HG03378 (cell line): Measurements from ENCODE around the gene MOB1B.
"Not testable (repeated sequence)": the region's sequence is repeated elsewhere in the genome, so short reads cannot be mapped to it uniquely, and the experiment has no call there.

Experiments used
- ATAC-seq: cut with Tn5 transposase; IDR thresholded peaks from one replicate; pipeline ENCODE4 v1.9.1; 2021; ENCODE audit warnings: mild to moderate bottlenecking, moderate library complexity; ENCODE audit not compliant: unreplicated experiment

The MOB1B gene

DNA sequence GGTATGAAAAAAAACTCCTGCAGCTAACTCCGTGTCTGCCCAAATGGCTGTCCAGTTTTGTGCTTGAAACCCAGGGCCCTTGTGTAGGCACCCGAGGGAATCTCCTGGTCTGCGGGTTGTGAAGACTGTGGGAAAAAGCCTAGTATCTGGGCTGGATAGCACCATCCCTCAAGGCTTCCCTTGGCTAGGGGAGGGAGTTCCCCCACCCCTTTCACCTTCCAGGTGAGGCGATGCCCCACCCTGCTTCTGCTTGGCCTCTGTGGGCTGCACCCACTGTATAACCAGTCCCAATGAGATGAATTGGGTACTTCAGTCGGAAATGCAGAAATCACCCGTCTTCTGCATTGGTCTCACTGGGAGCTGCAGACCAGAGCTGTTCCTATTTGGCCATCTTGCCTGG lies 102.9 kb downstream of the MOB1B start:
- ATAC-seq, result not testable (repeated sequence)

GRCh38 chr4:71006203-71006907 lies 104.2 kb downstream of the MOB1B start:
- ATAC-seq, result peak; percentile 87

- ATAC-seq, result no peak
These were observed 106.0 kb downstream of the MOB1B start for GRCh38 chr4:71008196-71008595.

GRCh38 chr4:71009086-71009485 lies 106.9 kb downstream of the MOB1B start:
- ATAC-seq, result no peak

GRCh38 chr4:71009890-71010588 lies 107.9 kb downstream of the MOB1B start:
- peak; percentile 67 for ATAC-seq

DNA sequence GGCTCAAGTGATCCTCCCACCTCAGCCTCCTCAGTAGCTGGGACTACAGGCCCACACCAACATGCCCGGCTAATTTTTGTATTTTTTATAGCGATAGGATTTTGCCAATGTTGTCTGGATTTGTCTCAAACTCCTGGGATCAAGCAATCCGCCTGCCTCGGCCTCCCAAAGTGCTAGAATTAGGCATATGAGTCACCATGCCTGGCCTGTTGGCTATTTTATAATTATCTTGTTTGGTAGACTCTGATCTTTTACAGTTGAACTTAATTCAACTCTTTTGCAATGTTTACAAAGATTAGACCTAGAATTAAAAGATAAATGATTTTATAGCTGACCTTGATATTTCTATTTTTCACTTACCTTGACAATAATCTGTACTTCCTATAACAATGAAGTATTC lies 109.3 kb downstream of the MOB1B start:
- no peak for ATAC-seq

DNA sequence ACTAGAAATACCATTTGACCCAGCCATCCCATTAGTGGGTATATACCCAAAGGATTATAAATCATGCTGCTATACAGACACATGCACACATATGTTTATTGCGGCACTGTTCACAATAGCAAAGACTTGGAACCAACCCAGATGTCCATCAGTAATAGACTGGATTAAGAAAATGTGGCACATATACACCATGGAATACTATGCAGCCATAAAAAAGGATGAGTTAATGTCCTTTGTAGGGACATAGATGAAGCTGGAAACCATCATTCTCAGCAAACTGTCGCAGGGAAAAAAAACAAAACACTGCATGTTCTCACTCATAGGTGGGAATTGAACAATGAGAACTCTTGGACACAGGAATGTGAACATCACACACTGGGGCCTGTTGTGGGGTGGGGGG lies 115.2 kb downstream of the MOB1B start:
- not testable (repeated sequence) for ATAC-seq

DNA sequence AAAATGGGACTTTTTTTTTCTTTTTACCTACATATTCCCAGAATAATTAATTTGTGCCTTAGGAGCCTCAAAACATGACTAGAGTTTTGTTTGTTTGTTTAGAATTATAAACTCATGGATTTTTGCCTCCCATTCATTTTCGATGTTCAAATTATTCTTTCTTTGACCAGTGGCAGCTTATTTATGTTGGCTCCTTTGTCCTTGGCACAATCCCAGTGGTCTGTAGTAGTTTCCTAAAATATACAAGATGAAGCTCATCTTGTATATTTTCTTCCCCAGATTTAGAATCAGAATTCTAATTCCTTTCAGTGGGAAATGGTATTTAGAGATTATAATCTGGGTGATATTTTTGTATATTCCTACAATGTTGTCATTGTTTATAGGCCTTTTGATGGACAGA lies 118.4 kb downstream of the MOB1B start:
- no peak for ATAC-seq

DNA sequence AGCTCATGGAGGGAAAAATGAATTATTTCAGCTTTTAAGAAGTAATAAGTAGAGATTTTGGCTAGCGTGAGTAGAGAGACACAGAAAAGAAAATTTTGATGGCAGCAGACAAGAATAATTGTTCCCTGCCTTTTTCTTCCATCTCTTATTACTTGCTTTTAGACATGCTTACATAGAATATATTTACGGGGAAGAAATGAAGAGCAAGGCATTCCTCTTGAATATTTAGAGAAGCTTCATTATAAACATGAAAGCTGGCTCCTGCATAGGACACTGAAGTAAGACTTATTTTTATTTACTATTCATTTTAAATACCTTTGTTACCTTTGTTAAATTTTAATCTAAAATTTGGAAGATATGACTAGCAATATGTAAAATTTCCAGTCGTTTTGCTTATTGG lies 123.5 kb downstream of the MOB1B start:
- ATAC-seq, result no peak

- ATAC-seq, result no peak
These were observed 123.9 kb downstream of the MOB1B start for GRCh38 chr4:71026086-71026485.

- no peak for ATAC-seq
These were observed 125.4 kb downstream of the MOB1B start for GRCh38 chr4:71027611-71028010.

GRCh38 chr4:71029504-71029903 lies 127.3 kb downstream of the MOB1B start:
- no peak for ATAC-seq

GRCh38 chr4:71032106-71032505 lies 129.9 kb downstream of the MOB1B start:
- not testable (repeated sequence) for ATAC-seq
